RCC 7860 (cell line): ENCODE measurements around the gene ADGRF3.
"Not testable (repeated sequence)": the region's sequence is repeated elsewhere in the genome, so short reads cannot be mapped to it uniquely, and the experiment has no call there.

Source experiments
- DNase-seq: peaks from one replicate; pipeline ENCODE4 v3.0.0-alpha.2; 2015; ENCODE audit warnings: low spot score
- FAIRE-seq: peaks from 2 replicates; lab custom pipeline; 2012; peaks lifted over from hg19 to GRCh38; lab: Jason Lieb, UNC

ADGRF3 gene

DNA sequence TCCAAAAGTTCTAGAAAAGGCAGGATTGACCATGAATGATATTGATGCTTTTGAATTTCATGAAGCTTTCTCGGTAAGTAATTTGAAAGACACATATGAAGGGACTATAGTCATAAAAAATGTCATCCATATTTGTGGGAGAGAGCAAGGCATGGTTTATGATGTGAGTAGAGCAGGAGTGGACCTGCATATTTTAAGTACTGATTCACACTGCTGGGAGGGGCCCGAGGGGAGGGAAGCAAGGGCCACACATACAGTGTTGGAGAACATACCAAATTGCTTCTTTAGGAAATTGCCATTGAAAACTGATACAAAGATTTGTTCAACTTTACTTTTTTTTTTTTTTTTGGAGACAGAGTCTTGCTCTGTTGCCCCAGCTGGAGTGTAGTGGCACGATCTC lies 62.5 kb downstream of the ADGRF3 start:
- no peak for FAIRE-seq

DNA sequence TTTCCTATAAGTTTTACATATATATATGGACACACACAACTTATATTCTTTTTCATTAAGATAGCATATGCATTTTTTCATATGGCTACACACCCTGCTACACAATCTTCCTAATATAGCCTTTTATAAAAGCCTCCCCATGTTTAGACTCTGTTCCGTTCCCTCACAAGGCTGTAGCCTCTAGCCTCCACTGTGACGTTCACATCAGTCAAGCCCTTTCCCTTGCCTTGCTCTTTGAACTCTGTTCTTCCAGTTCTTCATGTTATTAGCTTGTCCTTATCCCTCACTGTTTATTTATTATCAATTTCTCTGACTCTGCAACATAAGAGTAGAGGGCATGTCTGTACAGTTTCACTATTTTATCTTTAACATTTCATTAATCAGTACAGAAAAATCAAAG lies 63.0 kb downstream of the ADGRF3 start:
- FAIRE-seq (no peak), DNase-seq (no peak)

More for the DNA sequence above, 62.5 kb downstream of the ADGRF3 start:
- no peak for DNase-seq

DNA sequence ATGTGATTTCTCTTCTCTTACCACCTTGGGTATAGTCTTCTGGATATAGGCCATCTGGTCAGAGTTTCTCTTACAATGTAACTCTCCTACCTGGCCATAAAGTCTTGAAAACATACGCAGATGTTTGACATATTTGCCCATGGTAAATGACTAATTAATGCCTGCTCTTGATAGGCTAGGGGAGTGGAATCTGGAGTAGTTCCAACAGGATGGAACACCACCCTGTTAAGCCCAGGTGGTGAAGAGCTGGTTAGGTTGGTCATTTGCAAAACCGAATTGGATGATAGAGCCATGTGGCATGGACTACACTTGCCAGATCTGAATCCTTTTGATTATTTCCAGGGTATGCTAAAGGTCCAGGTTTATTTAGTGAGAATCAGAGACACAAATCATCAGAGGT lies 65.4 kb downstream of the ADGRF3 start:
- no peak for DNase-seq
- FAIRE-seq = no peak

DNA sequence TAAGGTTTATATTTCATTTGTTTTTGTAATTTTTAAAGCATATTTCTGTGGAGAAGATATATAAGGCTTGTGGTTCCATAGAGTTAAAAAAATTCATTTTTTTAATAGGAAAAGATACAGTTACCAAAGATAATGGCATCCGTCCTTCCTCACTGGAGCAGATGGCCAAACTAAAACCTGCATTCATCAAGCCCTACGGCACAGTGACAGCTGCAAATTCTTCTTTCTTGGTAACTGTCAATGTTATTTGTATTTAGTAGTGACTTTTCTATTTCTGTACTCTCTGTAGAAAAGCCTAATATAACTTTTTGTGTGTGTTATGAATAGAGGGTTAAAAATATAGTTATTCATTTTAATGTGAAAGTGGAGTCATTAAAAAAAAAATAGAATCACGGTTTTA lies 66.7 kb downstream of the ADGRF3 start:
- FAIRE-seq (no peak), DNase-seq (no peak)

DNA sequence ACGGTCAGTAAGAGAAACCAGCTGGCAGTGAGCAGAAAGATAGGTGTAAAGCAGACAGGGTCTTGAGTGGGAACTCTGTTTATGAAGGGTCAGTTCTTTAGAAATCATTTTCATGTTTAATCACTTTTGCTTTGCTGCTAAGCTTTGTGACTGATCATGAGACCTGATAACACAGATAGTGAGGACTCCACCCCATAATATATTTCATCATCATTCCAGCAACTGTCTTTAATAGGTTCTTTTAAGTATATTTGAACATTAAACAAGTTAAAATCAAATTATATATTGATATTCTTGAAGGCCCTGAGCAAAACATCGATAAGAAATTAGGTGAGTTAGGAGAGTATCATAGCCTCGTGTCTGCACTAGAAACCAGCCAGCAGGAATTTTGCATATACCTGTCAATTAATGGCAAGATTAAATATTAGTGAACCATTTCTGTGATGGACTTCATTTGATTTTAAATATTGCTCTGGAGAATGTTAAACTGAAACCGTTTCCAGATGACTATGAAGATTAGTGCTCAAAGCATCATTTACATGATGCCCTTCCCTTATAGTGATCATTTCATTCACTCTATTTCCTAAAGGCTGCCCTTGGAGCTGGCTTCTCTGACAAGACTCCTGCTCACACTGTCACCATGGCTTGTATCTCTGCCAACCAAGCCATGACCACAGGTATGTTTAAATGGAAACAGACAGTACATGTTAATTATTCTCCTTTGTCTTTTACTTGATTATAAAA lies 69.9 kb downstream of the ADGRF3 start:
- no peak for DNase-seq
- FAIRE-seq = no peak

DNA sequence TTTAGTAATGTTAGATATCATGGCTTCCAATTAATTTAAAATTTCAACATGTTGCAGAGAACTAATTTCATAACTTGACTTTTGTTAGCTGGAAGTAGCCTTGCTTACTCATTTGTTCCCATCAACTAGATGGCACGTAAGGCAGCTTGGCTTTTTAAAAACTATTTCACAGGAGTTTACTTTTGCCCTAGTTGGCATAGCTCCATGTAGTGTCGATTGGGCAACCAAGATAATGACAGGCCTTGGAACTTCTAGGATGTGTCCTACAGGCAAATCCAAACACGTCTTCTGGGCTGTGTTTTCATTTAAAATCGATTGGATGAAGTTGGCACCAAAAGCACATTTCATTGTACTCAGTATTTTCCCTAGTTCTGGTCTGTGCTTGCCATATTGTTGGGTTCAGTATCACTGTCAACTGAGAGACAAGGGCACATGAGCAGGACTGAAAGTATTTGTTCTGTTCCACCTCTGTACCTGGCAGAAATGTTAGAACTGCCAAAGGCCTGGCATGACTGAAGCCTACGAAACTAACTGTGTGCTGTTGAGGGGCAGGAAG lies 72.5 kb downstream of the ADGRF3 start:
- DNase-seq (peak; percentile 30), FAIRE-seq (no peak)

DNA sequence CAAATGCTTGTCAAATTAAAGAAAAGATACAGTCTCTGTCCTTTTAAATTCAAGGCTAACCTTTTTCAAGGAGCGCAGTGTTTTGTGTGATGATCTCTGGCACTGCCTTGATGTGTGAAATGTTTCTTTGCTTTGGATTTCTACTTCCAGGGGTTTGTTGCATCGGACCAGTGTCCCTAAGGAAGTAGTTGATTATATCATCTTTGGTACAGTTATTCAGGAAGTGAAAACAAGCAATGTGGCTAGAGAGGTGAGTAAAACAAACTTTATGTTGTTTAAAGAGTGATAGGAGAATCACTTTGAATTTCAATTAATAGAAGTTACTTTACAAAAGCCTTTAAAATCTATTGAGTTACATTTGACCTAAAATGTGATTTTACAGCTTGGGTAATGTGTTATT lies 73.1 kb downstream of the ADGRF3 start:
- FAIRE-seq (no peak), DNase-seq (no peak)

DNA sequence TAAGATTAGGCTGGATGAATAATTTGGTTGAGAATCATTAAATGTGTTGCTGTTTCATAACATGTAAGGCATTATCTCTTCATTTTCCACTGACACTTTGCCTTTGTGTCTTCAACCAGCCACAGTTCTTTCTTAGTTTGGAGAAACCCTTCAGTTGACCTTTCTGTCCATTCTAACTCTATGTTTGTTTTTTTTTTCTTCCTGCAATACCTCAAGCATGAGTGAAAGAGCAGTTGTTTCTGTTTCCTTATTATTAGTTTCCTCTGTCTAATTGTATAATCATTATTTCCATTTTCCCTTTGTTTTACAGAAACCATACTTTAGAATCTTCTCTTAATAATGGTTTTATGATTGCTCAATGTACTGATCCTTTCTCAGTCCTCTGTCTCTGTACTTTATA lies 76.2 kb downstream of the ADGRF3 start:
- no peak for FAIRE-seq
- DNase-seq = no peak

DNA sequence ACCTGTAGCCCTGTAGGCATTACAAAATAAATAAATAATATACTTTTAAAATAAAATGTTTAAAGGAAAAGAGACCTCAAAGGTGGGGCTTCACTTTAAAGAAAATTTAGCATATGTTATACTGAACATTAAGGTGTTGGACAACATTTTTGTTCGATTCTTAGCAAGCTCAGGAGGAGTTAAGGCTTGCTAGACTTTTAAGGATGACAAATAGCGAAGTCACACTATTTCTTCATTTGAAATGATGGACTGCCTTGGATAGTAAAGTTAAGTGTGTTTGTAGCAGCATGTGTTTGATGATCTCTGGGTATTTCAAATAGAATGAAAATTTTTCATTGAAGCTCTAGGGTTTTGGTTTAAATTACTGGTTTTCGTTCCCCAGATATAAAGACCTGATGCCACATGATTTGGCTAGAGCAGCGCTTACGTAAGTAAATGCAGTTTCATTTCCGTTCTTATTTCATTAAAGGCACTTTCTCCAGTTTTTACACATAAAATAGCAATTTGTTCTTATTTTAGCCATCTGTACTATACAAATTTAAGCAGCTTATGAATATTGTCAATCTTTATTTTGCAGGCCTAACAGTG lies 76.9 kb downstream of the ADGRF3 start:
- FAIRE-seq (no peak), DNase-seq (no peak)

DNA sequence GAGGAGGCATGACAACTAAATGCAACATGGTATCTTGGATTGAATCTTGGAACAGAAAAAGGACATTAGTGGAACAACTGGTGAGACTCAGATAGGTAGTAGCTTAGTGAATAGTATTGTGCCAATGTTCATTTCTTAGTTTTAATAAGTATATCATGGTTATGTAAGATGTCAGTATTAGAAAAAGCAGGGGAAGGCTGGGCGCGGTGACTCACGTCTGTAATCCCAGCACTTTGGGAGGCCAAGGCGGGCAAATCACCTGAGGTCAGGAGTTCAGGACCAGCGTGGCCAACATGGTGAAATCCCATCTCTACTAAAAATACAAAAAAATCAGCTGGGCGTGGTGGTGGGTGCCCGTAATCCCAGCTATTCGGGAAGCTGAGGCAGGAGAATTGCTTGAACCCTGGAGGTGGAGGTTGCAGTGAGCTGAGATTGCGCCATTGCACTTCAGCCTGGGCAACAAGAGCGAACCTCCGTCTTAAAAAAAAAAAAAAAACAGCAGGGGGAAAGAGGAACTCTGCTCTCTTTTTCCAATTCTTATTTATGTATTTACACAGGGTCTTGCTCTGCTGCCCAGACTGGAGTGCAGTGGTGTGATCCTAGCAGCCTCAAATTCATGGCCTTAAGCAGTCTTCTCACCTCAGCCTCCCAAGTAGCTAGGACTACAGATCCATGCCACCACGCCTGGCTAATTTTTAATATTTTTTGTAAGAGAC lies 77.8 kb downstream of the ADGRF3 start:
- not testable (repeated sequence) for DNase-seq, FAIRE-seq

DNA sequence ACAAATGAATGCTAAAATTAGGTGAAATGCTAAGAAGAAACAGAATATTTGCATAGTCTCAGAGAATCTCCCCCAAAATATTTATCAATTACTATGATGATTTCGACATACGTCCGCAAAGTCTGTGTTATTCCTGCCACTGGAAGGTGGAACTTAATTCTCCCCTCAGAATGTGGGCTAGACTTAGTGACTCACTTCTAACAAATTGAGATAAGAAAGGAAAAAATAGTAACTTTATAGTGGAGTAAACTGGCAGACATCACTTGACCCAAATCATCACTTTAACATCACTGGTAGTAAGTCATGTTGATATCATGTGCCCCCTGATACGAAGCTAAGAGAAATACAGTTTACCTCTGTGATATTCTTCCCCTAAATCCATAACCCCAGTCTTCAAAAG lies 78.4 kb downstream of the ADGRF3 start:
- FAIRE-seq (no peak), DNase-seq (no peak)

DNA sequence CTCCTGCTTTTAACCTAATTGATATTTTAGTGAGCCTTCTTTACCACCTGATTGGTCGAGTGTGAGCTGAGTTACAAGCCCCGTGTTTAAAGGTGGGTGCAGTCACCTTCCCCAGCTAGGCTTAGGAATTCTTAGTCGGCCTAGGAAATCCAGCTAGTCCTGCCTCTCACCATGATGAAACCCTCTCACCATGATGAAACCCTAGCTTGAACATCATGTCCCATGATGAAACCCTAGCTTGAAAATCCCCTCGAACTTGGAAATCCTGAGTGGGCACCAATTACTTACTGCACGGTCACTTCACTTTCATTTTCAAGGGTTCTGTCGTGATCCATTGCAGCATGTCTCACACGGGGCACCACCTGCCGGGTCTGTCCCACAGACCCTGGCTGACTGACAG lies 87.8 kb downstream of the ADGRF3 start:
- not testable (repeated sequence) for DNase-seq, FAIRE-seq
